ENCODE results near the gene NUDT5. TPM values are rescaled to one million over a fixed set of nuclear protein-coding genes. Genes with fewer than 3 reads are reported as not detected.

The NUDT5 gene
- total RNA-seq, 1 donor from 2014 or later, result 51.3 TPM

DNA sequence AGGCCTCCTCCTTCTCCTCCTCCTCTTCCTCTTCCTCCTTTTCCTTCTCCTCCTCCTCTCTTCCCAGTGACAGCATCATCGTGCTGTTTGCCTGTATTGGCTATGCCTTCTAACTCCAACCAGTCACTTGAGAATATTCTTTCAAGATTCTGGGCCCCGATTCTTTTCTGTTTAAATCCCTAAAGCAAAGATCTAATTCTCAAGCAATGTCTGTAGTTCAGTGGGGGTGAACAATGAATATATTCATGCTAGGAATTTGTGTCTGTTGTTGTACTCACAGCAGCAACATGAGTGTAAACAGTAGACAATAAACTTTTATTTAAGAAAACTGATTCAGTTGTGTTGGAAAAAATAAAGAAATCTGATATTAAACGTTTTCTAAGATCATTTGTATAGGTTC, 30.7 kb downstream of the NUDT5 start:
- DNase-seq (ENCODE audit: low spot score), result no peak

DNA sequence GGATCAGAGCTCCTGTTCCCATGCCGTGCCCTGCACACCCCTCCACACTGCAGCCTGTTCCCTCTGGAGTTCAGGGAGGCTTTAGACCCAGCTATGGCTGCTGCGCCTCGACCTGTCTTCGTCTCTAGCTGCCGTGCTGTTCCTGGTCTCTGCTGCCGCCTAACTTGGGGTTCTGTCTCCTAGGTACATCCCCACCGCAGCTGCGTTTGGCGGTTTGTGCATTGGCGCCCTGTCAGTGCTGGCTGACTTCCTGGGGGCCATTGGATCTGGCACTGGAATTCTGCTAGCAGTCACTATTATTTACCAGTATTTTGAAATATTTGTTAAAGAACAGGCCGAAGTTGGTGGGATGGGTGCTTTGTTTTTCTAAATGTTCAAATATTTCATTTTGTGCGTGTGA, 31.6 kb downstream of the NUDT5 start:
- no peak for DNase-seq (ENCODE audit: low spot score)

DNA sequence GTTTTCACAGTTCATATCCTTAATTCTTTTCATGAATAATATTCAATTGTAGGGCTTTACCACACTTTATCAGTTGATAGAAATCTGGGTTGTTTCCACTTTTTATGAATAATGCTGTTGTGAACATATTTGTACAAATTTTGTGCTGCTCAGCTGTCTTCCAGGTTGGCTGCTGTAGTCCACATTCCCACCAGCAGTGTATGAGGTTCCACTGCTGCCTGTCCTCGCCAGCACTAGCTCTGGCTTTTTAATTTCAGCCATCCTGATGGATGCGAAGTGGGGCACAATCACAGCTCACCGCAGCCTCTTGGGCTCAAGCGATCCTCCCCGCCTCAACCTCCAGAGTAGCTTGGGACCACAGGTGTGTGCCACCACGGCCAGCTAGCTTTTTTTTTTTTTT, 32.8 kb downstream of the NUDT5 start:
- DNase-seq (ENCODE audit: low spot score), result no peak

DNA sequence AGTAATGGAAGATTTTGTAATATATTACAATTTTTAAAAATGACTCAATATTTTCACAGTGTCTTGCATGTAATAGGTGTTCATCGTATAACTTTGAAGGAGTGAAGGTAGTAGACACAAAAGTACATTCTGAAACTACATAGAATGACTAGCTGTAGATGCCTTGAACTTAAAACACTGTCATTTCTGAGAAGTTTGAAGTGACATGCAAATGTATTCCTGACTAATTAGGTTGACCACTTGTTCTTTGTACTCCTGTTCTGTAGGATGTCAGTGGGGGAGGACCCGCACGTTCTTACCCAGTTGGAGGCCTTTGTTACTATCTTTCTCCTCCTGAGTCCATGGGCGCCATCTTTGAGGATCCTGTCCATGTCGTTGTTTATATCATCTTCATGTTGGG, 35.0 kb downstream of the NUDT5 start:
- no peak for DNase-seq (ENCODE audit: low spot score)

GRCh38 chr10:12158111-12158510, 37.6 kb downstream of the NUDT5 start:
- no peak for DNase-seq (ENCODE audit: low spot score)

DNA sequence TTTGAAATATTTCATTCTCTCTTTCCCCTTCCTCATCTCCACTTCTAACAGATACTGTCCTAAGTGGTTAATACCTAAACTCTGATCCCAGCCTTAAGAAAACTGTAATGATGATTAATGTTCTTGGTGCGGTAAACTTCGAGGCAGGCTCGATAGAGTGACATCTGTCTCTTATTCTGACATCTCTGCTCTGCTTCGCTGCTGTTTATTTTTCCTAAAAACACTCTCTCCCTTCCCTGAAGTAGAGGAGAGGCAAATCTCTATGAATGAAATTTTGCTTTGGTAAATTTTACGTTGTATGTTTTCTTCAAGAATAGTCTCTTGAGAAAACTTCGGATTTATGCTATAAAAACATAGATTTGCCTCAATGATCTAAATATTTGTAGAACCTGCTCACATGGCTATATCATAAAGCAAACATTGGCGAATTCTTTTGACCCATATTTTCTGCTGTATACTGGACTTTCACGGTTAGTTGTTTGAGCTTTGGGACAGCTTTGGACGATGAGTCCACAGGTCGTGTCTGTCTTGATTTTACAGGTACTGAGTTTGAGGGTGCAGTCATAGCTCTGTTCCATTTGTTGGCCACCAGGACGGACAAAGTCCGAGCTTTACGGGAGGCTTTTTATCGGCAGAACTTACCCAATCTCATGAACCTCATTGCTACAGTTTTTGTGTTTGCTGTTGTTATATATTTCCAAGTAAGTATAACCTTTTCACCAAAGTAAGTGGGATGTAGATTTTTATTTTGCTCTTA, 39.1 kb downstream of the NUDT5 start:
- DNase-seq (ENCODE audit: low spot score), result no peak

- DNase-seq (ENCODE audit: low spot score), result no peak
Observed at GRCh38 chr10:12154516-12154915, 41.2 kb downstream of the NUDT5 start.

- DNase-seq (ENCODE audit: low spot score), result no peak
Observed at GRCh38 chr10:12150163-12150562, 45.5 kb downstream of the NUDT5 start.

GRCh38 chr10:12144538-12144937, 51.2 kb downstream of the NUDT5 start:
- DNase-seq (ENCODE audit: low spot score), result no peak

- DNase-seq (ENCODE audit: low spot score), result no peak
Observed at GRCh38 chr10:12140038-12140437, 55.7 kb downstream of the NUDT5 start.

DNA sequence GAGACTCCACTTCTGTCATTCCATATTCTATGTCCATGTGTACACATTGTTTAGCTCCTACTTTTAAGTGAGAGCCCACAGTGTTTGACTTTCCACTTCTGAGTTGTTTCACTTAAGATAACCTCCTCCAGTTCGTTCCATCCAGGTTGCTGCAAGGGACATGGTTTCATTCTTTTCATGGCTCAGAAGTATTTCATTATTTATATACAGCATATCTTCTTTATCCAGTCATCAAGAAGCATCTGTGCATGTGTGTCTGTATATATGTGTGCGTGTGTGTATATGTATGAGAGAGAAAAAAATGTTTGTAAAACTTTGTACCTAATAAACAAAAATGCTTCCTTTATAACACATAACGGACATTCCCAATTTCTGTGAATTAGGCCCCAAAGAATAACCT, 60.1 kb downstream of the NUDT5 start:
- DNase-seq (ENCODE audit: low spot score), result no peak

DNA sequence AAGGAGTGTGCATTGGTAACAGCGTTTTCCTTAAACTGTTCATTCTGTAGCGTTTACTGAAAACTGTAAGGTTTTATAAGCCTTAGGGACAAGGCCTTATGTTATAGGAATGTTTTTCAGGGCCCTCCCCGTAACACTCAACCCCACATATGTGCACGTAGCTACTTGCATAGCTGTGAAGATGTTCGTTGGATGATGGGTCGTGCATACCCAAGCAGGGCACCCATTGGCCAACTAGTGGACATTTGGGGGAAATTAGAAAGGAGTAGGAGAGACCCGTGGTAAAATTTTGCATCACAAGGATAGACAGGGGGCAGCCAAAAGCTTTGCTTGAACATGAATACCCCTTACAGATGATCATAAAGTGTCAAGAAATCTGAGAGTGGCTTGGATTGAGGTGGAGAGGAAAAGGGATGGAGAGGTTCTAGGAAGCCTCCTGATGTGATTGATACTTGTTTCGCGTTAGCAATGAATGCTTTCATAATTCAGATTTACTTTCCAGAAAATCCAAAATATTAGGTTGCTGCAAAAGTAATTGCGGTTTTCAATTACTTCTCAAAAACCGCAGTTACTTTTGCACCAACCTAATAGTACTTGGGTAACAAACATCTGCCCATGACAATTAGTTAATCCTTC, 65.3 kb downstream of the NUDT5 start:
- DNase-seq (ENCODE audit: low spot score), result peak; percentile 81

GRCh38 chr10:12129222-12130111, 66.2 kb downstream of the NUDT5 start, which contains the start of gene SEC61A2:
SEC61A2 (plus strand) TSS chr10:12129677; CDS start chr10:12129788, 111 bp downstream.
- peak; percentile 95 for DNase-seq (ENCODE audit: low spot score)

GRCh38 chr10:12121673-12122072, 74.0 kb downstream of the NUDT5 start:
- DNase-seq (ENCODE audit: low spot score), result no peak

Other genes with a start within 250 kb of the NUDT5 start
- gene UPF2, start 153.1 kb downstream of the NUDT5 start, total RNA-seq (ENCODE audit: insufficient read depth, low replicate concordance), result 16.6 TPM
- 56.3 TPM for gene DHTKD1, start 126.9 kb downstream of the NUDT5 start, total RNA-seq (ENCODE audit: insufficient read depth, low replicate concordance)
- 2.6 TPM for gene SEC61A2, start 66.2 kb downstream of the NUDT5 start, total RNA-seq (ENCODE audit: insufficient read depth, low replicate concordance)
- gene CDC123, start 297 bp upstream of the NUDT5 start, total RNA-seq (ENCODE audit: insufficient read depth, low replicate concordance), result 48.4 TPM
- gene CAMK1D, start 153.7 kb upstream of the NUDT5 start, total RNA-seq (ENCODE audit: insufficient read depth, low replicate concordance), result 3.1 TPM